Activated CD8-positive, alpha-beta T cell treated with anti-CD3 and anti-CD28 coated beads for 36 hours (primary cell): ENCODE measurements around the gene KLK5. TPM values are rescaled to one million over a fixed set of nuclear protein-coding genes. Genes with fewer than 3 reads are reported as not detected.
"Not testable (repeated sequence)": the region's sequence is repeated elsewhere in the genome, so short reads cannot be mapped to it uniquely, and the experiment has no call there.

Experiments used
- ATAC-seq: fragments of 200-7000 bp; cut with Tn5 transposase; one replicate; pipeline ENCODE4 v1.10.0; 2021; ENCODE audit warnings: mild to moderate bottlenecking, moderate library complexity
- CTCF ChIA-PET: fragments of 350-600 bp; sonication (Branson Sonifier 250); formaldehyde crosslinking; loops from one replicate; lab custom pipeline; 2021; ENCODE audit warnings: antibody characterized with exemption; lab: Charles Lee
- POLR2A ChIA-PET: fragments of 350-600 bp; sonication (Branson Sonifier 250); formaldehyde crosslinking; loops from one replicate; lab custom pipeline; 2021; ENCODE audit warnings: antibody characterized with exemption; lab: Charles Lee
- DNase-seq: peaks from one replicate; pipeline ENCODE4 v3.0.0-alpha.2; 2020
- H3K27ac Mint-ChIP-seq: one replicate; pipeline ENCODE4 v1.8.0; 2021; ENCODE audit warnings: mild to moderate bottlenecking, mixed read lengths
- H3K27me3 Mint-ChIP-seq: one replicate; pipeline ENCODE4 v1.8.0; 2021; ENCODE audit warnings: mixed read lengths
- H3K36me3 Mint-ChIP-seq: one replicate; pipeline ENCODE4 v1.8.0; 2021; ENCODE audit warnings: low read depth, mixed read lengths
- H3K4me1 Mint-ChIP-seq: one replicate; pipeline ENCODE4 v1.8.0; 2021; ENCODE audit warnings: low read depth, mixed read lengths
- H3K4me3 Mint-ChIP-seq: one replicate; pipeline ENCODE4 v1.8.0; 2021; ENCODE audit warnings: mild to moderate bottlenecking, moderate library complexity, mixed read lengths
- H3K9me3 Mint-ChIP-seq: one replicate; pipeline ENCODE4 v1.8.0; 2021; ENCODE audit warnings: mixed read lengths
- intact Hi-C: fragments of 100-400 bp; cut with micrococcal nuclease; formaldehyde crosslinking; loops from one replicate; pipeline ENCODE4 v1.10.0; 2022
- total RNA-seq, 2 experiments: library from RNA; stranded (reverse); gene quantifications; one replicate each; pipeline ENCODE4 v1.2.3, GENCODE V29; 2021
- TF ChIP-seq, protein P1 (sequence below): fragments of 200-600 bp; IDR thresholded peaks from one replicate; pipeline ENCODE4 v1.8.0; 2022; ENCODE audit warnings: antibody characterized with exemption, mild to moderate bottlenecking

Gene KLK5
- total RNA-seq, 2 experiments from 2014 or later = not detected

DNA sequence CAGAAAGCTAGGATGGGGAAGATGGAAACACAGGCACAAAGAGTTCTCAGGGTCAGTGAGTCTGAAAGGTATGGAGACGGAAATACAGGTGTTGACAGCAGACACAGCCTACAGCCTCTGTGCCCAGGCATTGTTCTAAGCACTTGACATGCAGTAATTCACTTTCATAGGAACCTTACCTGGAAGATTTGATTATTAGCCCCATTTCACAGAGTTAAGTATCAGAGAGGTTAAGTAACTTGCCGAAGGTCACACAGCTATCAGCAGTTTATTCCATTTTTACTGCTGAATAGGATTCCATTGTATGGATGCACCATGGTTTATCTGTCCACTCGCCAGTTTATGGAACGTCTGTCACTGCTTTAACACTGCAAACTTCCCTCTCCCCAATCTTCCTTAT, 54.8 kb downstream of the KLK5 start:
- ChIA-PET POLR2A (no interaction called here), CTCF (interaction anchor here (1.1 to 2.0 kb wide), 2 partner anchors 9 to 24 kb away, joined by 3 to 7 read pairs; no protein-coding TSS in a partner anchor)
- peaks cover 5% of the 10 kb centered on the region for H3K9me3 Mint-ChIP-seq
- no peaks in the 10 kb centered on the region for H3K36me3 Mint-ChIP-seq
- no peak overlapping the region for H3K4me3 Mint-ChIP-seq
- no peaks in the 10 kb centered on the region for H3K4me1 Mint-ChIP-seq
- DNase-seq (no peak), ATAC-seq (no peak)
- H3K27ac Mint-ChIP-seq = no peak overlapping the region
- TF ChIP-seq, protein P1, sequence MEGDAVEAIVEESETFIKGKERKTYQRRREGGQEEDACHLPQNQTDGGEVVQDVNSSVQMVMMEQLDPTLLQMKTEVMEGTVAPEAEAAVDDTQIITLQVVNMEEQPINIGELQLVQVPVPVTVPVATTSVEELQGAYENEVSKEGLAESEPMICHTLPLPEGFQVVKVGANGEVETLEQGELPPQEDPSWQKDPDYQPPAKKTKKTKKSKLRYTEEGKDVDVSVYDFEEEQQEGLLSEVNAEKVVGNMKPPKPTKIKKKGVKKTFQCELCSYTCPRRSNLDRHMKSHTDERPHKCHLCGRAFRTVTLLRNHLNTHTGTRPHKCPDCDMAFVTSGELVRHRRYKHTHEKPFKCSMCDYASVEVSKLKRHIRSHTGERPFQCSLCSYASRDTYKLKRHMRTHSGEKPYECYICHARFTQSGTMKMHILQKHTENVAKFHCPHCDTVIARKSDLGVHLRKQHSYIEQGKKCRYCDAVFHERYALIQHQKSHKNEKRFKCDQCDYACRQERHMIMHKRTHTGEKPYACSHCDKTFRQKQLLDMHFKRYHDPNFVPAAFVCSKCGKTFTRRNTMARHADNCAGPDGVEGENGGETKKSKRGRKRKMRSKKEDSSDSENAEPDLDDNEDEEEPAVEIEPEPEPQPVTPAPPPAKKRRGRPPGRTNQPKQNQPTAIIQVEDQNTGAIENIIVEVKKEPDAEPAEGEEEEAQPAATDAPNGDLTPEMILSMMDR = no peak
- peaks cover 22% of the 10 kb centered on the region for H3K27me3 Mint-ChIP-seq
- intact Hi-C loops = no loop called here

DNA sequence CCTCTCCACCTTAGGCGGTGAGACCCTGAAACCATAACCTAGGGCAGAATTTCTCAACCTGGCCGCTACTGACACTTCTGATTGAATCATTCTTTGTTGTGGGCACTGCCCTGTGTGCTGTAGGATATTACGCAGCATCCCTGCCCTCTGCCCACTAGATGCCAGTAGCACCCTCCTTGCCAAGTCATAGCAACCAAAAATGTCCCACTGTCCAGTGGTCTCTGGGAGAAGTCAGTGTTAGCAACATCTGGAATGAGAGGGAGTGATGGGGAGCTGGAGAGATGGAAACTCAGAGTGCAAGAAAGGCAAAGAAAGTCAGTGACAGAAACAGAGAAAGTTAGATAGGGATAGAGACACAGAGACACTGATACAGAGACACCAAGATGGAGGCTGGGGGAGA, 55.2 kb downstream of the KLK5 start:
- TF ChIP-seq, protein P1 = no peak
- ChIA-PET POLR2A (no interaction called here), CTCF (interaction anchor here (2.0 kb wide), 1 partner anchor 25 kb away, joined by 7 read pairs; no protein-coding TSS in a partner anchor)
- H3K36me3 Mint-ChIP-seq = no peaks in the 10 kb centered on the region
- DNase-seq = no peak
- H3K27ac Mint-ChIP-seq = no peak overlapping the region
- H3K27me3 Mint-ChIP-seq = peaks cover 22% of the 10 kb centered on the region
- peaks cover 5% of the 10 kb centered on the region for H3K9me3 Mint-ChIP-seq
- H3K4me3 Mint-ChIP-seq = no peak overlapping the region
- no peaks in the 10 kb centered on the region for H3K4me1 Mint-ChIP-seq
- ATAC-seq = no peak
- intact Hi-C loops = no loop called here

DNA sequence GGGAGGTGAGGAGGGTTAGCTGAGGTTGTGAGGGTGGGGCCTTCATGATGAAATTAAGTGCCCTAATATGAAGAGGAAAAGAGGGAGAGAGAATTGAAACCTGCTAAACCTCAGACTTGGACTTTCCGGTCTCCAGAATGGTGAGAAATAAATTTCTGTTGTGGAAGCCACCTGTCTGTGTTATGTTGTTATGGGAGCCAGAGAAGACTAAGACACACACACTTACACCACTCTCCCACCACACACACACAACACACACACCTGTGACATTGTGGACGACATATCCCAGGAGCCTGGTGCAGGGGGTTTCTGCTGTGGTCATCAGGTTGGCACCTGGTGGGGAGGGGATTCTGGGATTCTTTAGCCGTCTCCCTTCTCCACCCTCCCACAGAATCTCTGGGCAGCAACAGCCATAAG, 55.6 kb downstream of the KLK5 start:
- DNase-seq (no peak), ATAC-seq (no peak)
- H3K36me3 Mint-ChIP-seq = no peaks in the 10 kb centered on the region
- peaks cover 5% of the 10 kb centered on the region for H3K9me3 Mint-ChIP-seq
- H3K27me3 Mint-ChIP-seq = peaks cover 22% of the 10 kb centered on the region
- POLR2A ChIA-PET = no interaction called here
- no peak overlapping the region for H3K4me3 Mint-ChIP-seq
- intact Hi-C loops = no loop called here
- TF ChIP-seq, protein P1 = no peak
- CTCF ChIA-PET = interaction anchor here (2.0 kb wide), 1 partner anchor 25 kb away, joined by 7 read pairs; no protein-coding TSS in a partner anchor
- no peaks in the 10 kb centered on the region for H3K4me1 Mint-ChIP-seq
- H3K27ac Mint-ChIP-seq = no peak overlapping the region

DNA sequence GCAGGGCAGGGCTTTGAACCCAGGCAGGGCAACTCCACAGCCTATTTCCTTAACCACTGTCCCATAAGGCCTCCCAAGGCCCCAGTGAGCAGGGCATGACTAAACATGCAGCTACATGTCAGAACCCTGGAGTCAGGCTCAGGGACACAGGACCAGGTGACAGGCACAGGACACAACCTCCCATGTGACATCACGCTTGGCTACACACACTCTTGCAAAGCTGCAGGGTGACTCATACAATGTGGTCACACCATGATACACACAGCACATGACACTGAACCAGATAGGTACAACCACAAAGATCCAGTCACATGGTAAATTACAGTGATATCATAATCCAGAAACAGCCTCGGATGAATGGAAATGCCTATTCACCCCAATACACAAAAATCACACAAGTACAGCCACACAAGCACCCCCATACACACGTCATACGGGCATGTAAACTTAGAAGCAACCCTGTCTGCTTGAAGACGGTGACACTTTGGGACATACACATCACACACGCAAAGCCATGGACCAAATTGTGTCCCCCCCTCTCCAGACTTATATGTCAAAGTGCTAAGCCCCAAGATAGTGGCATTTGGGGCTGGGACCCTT, 56.1 kb downstream of the KLK5 start:
- TF ChIP-seq, protein P1 = no peak
- H3K9me3 Mint-ChIP-seq = peaks cover 5% of the 10 kb centered on the region
- no peaks in the 10 kb centered on the region for H3K4me1 Mint-ChIP-seq
- intact Hi-C loops = no loop called here
- DNase-seq (peak; percentile 57), ATAC-seq (peak; percentile 88)
- peaks cover 22% of the 10 kb centered on the region for H3K27me3 Mint-ChIP-seq
- no peaks in the 10 kb centered on the region for H3K36me3 Mint-ChIP-seq
- no peak overlapping the region for H3K27ac Mint-ChIP-seq
- ChIA-PET CTCF (interaction anchor here (0.7 kb wide), 1 partner anchor 25 kb away, joined by 3 read pairs; no protein-coding TSS in a partner anchor), POLR2A (no interaction called here)
- H3K4me3 Mint-ChIP-seq = no peak overlapping the region

DNA sequence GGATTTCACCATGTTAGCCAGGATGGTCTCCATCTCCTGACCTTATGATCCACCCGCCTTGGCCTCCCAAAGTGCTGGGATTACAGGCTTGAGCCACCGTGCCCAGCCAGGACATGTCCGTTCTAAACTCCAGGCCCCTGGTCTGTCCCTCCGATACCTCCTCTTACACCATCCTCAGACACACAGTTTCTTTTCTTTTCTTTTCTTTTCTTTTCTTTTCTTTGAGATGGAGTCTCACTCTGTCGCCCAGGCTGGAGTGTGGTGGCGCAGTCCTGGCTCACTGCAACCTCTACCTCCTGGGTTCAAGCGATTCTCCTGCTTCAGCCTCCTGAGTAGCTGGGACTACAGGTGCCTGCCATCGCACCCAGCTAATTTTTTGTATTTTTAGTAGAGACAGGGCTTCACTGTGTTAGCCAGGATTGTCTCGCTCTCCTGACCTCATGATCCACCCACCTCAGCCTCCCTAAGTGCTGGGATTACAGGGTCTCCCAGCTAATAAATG, 56.7 kb downstream of the KLK5 start:
- DNase-seq, H3K9me3 Mint-ChIP-seq, H3K36me3 Mint-ChIP-seq, H3K4me1 Mint-ChIP-seq, POLR2A ChIA-PET, intact Hi-C loops, H3K27ac Mint-ChIP-seq, H3K4me3 Mint-ChIP-seq, ATAC-seq: not testable (repeated sequence)
- CTCF ChIA-PET = interaction anchor here (0.7 kb wide), 1 partner anchor 25 kb away, joined by 3 read pairs; no protein-coding TSS in a partner anchor
- peaks cover 24% of the 10 kb centered on the region for H3K27me3 Mint-ChIP-seq
